HG02623 (cell line): Measurements from ENCODE around the gene RRP36.
A peak's percentile ranks its signal among the peaks of the same experiment; 100 is the strongest.

ENCODE experiments used
- ATAC-seq: cut with Tn5 transposase; IDR thresholded peaks from one replicate; pipeline ENCODE4 v1.9.1; 2021; ENCODE audit warnings: moderate library complexity; ENCODE audit not compliant: unreplicated experiment

RRP36 gene

GRCh38 chr6:43006251-43006650, 15.2 kb upstream of the RRP36 start:
- no peak for ATAC-seq

GRCh38 chr6:43007126-43007525, 14.3 kb upstream of the RRP36 start:
- no peak for ATAC-seq

- no peak for ATAC-seq
Measured at GRCh38 chr6:43009124-43009523, 12.3 kb upstream of the RRP36 start.

DNA sequence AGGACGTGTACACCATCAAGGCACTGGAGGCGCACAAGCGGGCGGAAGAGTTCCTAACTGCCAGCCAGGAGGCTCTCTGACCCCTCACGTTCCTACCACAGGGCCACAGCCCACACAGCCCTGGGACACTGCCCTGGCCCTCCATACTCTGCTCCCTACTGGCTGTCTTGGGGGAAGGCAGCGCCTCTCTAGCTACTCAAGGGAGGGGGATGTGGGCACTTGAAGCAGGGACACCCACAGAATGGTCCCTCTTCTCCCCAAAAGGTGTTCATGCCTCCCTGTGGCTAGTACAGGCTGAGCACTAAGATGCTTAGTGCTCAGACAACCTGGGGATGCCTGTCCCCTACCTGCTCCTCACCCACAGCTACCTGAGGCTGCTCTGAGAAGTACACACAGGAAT, 10.2 kb upstream of the RRP36 start:
- ATAC-seq = no peak

DNA sequence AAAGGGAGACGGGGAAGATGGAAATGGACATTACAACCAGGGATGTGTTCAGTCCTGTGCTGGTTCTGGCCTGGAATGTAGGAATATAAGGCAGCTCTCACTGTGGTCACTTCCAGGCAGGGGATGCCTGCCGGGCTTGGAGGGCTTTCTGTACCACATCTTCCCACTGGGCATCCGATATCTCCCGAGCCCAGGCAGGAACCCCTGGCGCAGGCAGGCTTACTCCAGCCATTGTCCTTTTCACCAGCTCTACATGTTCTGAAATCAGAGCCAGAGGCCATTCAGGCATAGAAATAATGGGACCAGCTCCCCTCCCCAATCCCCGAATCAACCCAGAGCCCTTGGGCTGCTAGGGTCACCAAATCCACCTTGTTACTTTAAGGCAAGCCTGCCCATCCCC, 9.1 kb upstream of the RRP36 start:
- no peak for ATAC-seq

- peak; percentile 11 for ATAC-seq
Measured at GRCh38 chr6:43013097-43013842, 8.2 kb upstream of the RRP36 start.

GRCh38 chr6:43013843-43014433, 7.5 kb upstream of the RRP36 start, which contains the start of the genes KLHDC3 and MEA1:
KLHDC3 (plus strand) TSS chr6:43014249; CDS start chr6:43017193, 2,944 bp downstream.
MEA1 (minus strand) TSS chr6:43013946; CDS start chr6:43013813, 133 bp downstream.
- ATAC-seq = peak; percentile 87

DNA sequence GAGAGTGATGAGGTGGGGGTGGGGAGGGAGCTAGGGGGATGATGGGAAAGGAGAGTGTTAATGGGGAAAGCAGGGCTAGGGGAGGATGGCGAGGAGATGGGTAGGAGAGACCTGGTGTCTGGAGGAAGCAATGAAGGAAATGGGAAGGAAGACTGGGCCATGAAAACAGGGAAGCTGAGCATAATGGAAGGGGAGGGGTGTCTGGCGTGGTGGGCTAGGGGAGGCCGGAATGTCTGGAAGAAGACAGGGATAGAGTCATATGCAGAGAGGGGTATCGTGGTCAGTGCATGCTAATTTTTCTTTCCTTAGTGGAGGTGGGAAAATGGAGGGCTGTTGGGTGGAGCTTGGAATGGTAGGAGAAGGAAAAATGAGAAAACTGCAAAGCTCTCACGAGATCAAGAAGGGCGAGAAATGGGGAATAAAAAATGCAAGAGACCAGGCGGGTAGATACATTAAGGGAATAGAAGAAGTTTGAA, 7.0 kb upstream of the RRP36 start:
- ATAC-seq = no peak

DNA sequence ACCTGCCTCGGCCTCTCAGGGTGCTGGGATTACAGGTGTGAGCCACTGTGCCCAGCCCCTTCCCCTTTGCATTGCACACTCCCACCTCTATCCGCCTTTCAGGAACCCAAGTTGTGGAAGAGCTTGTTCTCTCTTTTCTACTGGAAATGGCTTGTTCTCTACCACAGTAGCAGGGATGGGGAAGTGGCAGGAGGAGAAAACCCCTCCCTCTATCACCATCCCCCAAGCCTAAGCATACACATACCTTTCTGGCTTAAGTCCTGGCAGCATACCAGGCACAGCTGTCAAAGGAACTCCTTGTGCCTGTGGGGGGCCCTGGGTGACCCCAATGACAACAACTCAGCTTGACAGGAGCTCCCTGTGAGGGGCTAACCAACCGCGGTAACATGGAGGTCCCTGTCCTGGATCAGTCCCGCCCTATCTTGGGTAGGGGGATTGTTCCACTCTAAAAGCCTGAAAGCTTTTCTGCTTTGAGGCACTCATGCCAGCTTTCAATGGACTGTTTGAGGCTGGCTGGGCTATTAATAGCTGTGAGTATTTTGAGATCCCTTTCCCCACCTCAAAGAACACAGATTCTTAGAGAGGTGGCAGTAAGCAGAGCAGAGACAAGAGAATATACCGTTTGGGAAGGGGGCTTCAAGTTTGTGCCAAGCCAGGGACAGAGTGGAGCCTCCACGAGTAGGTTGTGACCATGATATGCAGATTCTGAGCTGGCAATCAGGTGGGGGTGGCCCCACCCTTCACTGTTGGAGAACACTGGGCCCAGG, 5.1 kb upstream of the RRP36 start:
- ATAC-seq = no peak

GRCh38 chr6:43016943-43017334, 4.5 kb upstream of the RRP36 start:
- no peak for ATAC-seq

- ATAC-seq = no peak
Measured at GRCh38 chr6:43019152-43019551, 2.3 kb upstream of the RRP36 start.

GRCh38 chr6:43020052-43020705, 1.2 kb upstream of the RRP36 start:
- ATAC-seq = no peak

DNA sequence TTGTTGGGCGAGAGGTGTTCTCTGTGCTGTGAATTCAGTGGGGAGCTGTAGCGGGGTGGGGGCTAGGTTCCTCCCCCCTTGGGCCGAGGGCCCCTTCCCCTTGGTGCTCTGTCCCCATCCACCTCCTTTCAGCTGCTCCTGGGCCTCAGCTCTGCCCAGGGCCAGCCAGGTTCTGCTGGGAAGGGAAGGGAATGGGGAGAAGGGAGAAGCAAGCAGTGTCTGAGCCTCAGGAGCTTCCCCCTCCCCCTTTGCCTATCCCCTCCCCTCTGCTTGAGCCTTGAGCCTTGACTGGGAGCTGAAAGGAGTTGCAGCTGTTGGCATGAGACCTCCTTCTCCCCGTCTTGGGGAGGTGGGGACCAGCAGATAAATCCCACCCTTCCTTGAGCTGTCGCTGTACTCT, 576 bp upstream of the RRP36 start:
- no peak for ATAC-seq

- ATAC-seq = no peak
Measured at GRCh38 chr6:43024436-43024835, 3.0 kb downstream of the RRP36 start.

DNA sequence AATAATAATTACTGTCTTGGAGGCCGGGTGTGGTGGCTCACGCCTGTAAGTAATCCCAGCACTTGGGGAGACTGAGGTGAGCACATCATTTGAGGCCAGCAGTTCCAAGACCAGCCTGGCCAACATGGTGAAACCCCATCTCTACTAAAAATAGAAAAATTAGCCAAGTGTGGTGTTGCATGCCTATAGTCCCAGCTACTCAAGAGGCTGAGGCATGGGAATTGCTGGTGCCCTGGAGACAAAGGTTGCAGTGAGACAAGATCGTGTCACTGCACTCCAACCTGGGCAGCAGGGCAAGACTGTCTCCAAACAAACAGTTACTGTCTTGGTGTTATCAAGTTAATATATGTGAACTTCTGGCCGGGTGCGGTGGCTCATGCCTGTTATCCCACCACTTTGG, 4.9 kb downstream of the RRP36 start:
- ATAC-seq = no peak

DNA sequence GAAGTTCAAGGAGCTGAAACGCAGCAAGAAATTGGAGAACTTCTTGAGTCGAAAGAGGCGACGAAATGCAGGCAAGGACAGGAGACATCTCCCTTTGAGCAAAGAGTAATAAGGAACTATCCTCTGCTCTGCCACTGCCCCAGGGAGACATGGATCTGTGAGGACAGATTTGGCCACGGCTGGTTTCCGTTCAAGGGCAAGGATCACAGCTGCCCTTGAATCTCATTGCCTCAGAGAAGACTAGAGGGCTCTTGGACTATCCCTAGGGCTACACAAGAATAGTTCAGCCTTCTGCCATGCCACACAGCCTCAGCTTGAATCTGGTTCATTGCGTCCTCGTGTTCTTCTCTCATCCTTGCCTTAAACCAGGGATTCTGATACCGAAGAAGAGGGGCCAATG, 7.7 kb downstream of the RRP36 start:
- no peak for ATAC-seq

DNA sequence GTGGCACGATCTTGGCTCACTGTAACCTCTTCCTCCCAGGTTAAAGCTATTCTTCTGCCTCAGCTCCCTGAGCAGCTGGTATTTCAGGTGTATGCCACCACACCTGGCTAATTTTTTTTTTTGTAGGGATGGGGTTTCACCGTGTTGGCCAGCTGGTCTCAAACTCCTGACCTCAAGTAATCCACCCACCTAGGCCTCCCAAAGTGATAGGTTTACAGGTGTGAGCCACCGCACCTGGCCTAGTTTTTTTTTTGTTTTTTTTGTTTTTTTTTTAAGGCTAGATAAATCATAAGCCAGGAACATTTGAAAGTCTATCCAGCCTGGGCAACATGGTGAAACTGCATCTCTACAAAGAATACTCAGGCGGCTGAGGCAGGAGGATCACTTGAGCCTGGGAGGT, 10.9 kb downstream of the RRP36 start:
- no peak for ATAC-seq

DNA sequence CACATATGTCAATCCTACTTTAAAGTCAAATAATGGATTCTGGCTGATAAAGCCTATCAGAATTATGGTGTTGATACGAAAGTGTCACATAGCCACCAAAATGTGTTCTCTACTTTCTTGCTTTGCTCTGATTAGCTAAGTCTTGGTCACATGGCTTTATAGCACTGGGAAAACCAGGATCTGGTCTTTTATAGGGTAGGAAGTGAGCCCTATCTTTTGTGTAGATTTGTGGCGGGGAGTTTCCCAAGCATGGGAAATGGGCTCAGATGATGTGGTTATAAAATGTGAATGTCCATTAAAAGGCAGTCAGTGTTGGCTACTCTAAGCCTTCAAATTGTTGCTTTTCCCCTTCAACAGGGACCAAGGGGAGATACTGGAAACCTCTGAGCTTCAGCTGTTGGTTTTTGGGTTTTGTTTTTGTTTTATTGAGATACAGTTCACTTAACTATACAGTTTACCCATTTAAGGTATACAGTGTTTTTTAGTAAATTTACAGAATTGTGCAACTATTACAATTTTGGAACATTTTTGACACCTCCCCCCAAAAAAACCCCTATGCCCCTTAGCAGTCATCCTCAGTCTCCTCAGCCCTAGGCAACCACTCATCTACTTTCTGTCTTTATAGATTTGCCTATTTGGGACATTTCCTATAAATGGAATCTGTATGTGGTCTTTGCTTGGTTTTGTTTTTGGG, 12.2 kb downstream of the RRP36 start:
- no peak for ATAC-seq

- ATAC-seq = no peak
Measured at GRCh38 chr6:43034190-43034525, 12.7 kb downstream of the RRP36 start.

- no peak for ATAC-seq
Measured at GRCh38 chr6:43035495-43036194, 14.2 kb downstream of the RRP36 start.
